ENCODE measurements around the gene TBR1.

TBR1 gene

DNA sequence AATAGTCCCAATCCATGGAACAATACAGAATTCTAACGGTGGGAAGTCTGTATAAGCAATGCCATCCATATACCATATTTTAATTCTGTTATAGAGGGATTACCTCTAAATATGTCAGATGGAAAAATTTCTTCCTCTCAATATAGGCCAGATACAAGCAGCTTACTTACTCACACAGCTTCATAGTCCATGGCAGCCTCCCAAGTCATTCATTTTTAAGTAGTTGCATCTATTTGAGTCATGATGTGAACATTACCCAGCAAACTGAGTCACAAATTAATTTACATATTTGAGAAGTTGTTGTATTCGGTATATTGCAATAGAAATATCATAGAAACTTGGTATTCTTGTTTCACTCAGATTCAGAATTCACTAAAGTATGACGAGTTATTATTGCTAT lies 20.3 kb downstream of the TBR1 start:
- TF ChIP-seq CEBPB (IDR thresholded peaks at IDR 0.05): no peak
- TF ChIP-seq EGR1 (IDR thresholded peaks at IDR 0.05): no peak
- TF ChIP-seq TCF12 (IDR thresholded peaks at IDR 0.05; ENCODE audit: low read depth): no peak
- TF ChIP-seq RAD21 (IDR thresholded peaks at IDR 0.05; ENCODE audit: low read depth): no peak
- no peak for TF ChIP-seq TAF1 (IDR thresholded peaks at IDR 0.05; ENCODE audit: low read depth)
- TF ChIP-seq, protein P1, sequence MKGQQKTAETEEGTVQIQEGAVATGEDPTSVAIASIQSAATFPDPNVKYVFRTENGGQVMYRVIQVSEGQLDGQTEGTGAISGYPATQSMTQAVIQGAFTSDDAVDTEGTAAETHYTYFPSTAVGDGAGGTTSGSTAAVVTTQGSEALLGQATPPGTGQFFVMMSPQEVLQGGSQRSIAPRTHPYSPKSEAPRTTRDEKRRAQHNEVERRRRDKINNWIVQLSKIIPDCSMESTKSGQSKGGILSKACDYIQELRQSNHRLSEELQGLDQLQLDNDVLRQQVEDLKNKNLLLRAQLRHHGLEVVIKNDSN (IDR thresholded peaks at IDR 0.05): no peak
- no peak for TF ChIP-seq EP300 (IDR thresholded peaks at IDR 0.05; ENCODE audit: borderline replicate concordance)
- TF ChIP-seq, protein P2, sequence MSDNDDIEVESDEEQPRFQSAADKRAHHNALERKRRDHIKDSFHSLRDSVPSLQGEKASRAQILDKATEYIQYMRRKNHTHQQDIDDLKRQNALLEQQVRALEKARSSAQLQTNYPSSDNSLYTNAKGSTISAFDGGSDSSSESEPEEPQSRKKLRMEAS (IDR thresholded peaks at IDR 0.05): no peak
- TF ChIP-seq, protein P3, sequence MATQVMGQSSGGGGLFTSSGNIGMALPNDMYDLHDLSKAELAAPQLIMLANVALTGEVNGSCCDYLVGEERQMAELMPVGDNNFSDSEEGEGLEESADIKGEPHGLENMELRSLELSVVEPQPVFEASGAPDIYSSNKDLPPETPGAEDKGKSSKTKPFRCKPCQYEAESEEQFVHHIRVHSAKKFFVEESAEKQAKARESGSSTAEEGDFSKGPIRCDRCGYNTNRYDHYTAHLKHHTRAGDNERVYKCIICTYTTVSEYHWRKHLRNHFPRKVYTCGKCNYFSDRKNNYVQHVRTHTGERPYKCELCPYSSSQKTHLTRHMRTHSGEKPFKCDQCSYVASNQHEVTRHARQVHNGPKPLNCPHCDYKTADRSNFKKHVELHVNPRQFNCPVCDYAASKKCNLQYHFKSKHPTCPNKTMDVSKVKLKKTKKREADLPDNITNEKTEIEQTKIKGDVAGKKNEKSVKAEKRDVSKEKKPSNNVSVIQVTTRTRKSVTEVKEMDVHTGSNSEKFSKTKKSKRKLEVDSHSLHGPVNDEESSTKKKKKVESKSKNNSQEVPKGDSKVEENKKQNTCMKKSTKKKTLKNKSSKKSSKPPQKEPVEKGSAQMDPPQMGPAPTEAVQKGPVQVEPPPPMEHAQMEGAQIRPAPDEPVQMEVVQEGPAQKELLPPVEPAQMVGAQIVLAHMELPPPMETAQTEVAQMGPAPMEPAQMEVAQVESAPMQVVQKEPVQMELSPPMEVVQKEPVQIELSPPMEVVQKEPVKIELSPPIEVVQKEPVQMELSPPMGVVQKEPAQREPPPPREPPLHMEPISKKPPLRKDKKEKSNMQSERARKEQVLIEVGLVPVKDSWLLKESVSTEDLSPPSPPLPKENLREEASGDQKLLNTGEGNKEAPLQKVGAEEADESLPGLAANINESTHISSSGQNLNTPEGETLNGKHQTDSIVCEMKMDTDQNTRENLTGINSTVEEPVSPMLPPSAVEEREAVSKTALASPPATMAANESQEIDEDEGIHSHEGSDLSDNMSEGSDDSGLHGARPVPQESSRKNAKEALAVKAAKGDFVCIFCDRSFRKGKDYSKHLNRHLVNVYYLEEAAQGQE (IDR thresholded peaks at IDR 0.05; ENCODE audit: low read depth): no peak
- TF ChIP-seq ZBTB7A (IDR thresholded peaks at IDR 0.05; ENCODE audit: low read depth): no peak
- TF ChIP-seq TEAD4 (IDR thresholded peaks at IDR 0.05): no peak
- TF ChIP-seq FOXM1 (IDR thresholded peaks at IDR 0.05; ENCODE audit: borderline replicate concordance, low read depth): no peak
- no peak for TF ChIP-seq CREB1 (IDR thresholded peaks at IDR 0.05; ENCODE audit: low read depth)
- no peak for TF ChIP-seq NFIC (IDR thresholded peaks at IDR 0.05)

DNA sequence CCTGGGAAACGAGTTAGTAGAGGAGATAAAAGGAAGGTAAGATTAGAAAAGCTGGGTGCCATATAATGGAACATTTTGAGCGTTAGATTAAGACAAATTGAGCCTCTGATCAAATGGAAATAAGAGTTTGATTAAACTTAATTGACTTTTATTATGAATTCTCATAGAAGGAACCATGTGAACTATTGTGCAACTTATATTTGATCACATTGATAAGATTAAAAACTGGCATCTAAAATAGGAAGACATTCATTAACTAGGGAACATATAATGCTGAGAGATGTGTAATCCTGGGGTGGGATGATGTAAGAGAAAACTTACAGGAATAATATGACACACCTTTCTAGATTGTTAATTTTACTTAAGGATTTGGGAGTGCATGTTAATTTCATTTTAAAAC lies 22.5 kb downstream of the TBR1 start:
- no peak for TF ChIP-seq RAD21 (IDR thresholded peaks at IDR 0.05; ENCODE audit: low read depth)
- no peak for TF ChIP-seq CEBPB (IDR thresholded peaks at IDR 0.05)
- TF ChIP-seq YY1 (IDR thresholded peaks at IDR 0.05; ENCODE audit: low read depth): no peak
- TF ChIP-seq, protein P2 (IDR thresholded peaks at IDR 0.05): no peak
- no peak for TF ChIP-seq EP300 (IDR thresholded peaks at IDR 0.05; ENCODE audit: borderline replicate concordance)

DNA sequence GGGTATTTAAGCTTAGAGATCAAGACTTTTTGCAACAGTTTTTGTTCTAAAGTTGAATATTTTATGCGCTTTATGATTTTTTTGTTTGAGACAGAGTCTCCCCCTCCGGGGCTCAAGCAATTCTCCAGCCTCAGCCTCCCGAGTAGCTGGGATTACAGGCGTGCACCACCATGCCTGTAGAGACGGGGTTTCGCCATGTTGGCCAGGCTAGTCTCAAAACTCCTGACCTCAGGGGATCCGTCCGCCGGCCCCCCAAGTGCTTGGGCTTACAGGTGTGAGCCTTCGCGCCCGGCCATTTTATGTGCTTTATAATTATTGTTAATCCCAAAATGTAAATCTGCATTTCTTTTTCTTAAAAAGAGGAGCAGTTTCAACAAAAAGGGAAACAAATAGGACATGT lies 29.0 kb downstream of the TBR1 start:
- no peak for TF ChIP-seq YY1 (IDR thresholded peaks at IDR 0.05; ENCODE audit: low read depth)

DNA sequence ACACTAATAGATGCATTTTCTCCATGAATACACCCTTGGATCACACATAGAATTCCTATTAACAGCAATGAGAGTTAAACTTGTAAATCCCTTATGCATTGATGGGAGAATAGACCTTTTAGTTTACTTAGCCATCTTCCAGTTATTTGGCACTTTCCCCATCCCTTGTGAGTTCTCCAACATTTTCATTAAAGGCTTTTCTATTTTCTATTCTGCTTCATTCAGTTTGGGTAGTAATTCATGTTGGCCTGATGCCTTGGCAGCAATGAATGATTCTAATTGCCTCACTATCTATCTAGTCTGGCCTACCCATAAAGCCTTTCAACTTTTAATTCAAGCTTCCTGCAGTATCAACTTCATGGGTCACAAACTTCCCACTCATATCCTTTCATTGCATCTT lies 32.3 kb downstream of the TBR1 start:
- TF ChIP-seq TCF12 (IDR thresholded peaks at IDR 0.05; ENCODE audit: low read depth) (no peak), ZBTB7A (IDR thresholded peaks at IDR 0.05; ENCODE audit: low read depth) (no peak), EP300 (IDR thresholded peaks at IDR 0.05; ENCODE audit: borderline replicate concordance) (no peak), FOXM1 (IDR thresholded peaks at IDR 0.05; ENCODE audit: borderline replicate concordance, low read depth) (no peak), CREB1 (IDR thresholded peaks at IDR 0.05; ENCODE audit: low read depth) (no peak), TAF1 (IDR thresholded peaks at IDR 0.05; ENCODE audit: low read depth) (no peak), RAD21 (IDR thresholded peaks at IDR 0.05; ENCODE audit: low read depth) (no peak), EGR1 (IDR thresholded peaks at IDR 0.05) (no peak), CEBPB (IDR thresholded peaks at IDR 0.05) (no peak), YY1 (IDR thresholded peaks at IDR 0.05; ENCODE audit: low read depth) (no peak), TEAD4 (IDR thresholded peaks at IDR 0.05) (no peak)
- TF ChIP-seq, protein P2 (IDR thresholded peaks at IDR 0.05): no peak
- TF ChIP-seq, protein P3 (IDR thresholded peaks at IDR 0.05; ENCODE audit: low read depth): no peak
- TF ChIP-seq, protein P1 (IDR thresholded peaks at IDR 0.05): no peak

DNA sequence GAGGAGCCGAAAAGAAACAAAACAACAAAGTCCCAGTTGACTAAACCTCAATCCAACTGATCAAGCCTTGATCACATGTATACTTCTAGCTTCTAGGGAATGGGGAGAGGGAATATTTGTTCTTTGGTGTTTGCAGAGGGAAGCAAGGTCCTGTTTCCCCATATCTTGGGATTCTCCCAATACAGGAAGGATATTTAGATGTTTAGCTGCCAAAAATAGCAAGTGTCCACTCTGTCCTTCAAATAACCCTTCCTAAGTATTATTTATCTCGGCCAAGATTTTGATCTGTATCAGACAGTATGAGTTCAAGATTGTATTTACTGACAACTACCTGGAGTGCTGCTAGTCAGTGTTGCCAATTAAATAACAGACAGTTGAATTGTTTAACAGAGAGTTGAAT lies 55.5 kb downstream of the TBR1 start:
- TF ChIP-seq EP300 (IDR thresholded peaks at IDR 0.05; ENCODE audit: borderline replicate concordance) (no peak), CREB1 (IDR thresholded peaks at IDR 0.05; ENCODE audit: low read depth) (no peak), FOXM1 (IDR thresholded peaks at IDR 0.05; ENCODE audit: borderline replicate concordance, low read depth) (no peak), TAF1 (IDR thresholded peaks at IDR 0.05; ENCODE audit: low read depth) (no peak), EGR1 (IDR thresholded peaks at IDR 0.05) (no peak), ZBTB7A (IDR thresholded peaks at IDR 0.05; ENCODE audit: low read depth) (no peak), TCF12 (IDR thresholded peaks at IDR 0.05; ENCODE audit: low read depth) (no peak), CEBPB (IDR thresholded peaks at IDR 0.05) (no peak), NFIC (IDR thresholded peaks at IDR 0.05) (no peak), RAD21 (IDR thresholded peaks at IDR 0.05; ENCODE audit: low read depth) (no peak), TEAD4 (IDR thresholded peaks at IDR 0.05) (no peak), YY1 (IDR thresholded peaks at IDR 0.05; ENCODE audit: low read depth) (no peak)
- TF ChIP-seq, protein P2 (IDR thresholded peaks at IDR 0.05): no peak
- TF ChIP-seq, protein P1 (IDR thresholded peaks at IDR 0.05): no peak
- TF ChIP-seq, protein P3 (IDR thresholded peaks at IDR 0.05; ENCODE audit: low read depth): no peak

All from Ishikawa (cell line).